Raji (cell line): Measurements from ENCODE around the gene TTLL8.

ENCODE experiments used
- POLR2A ChIP-seq: IDR thresholded peaks from 2 replicates; pipeline ENCODE4 v1.6.1; 2011; ENCODE audit warnings: low read depth, low read length, control low read depth; ENCODE audit not compliant: insufficient read depth

The TTLL8 gene

DNA sequence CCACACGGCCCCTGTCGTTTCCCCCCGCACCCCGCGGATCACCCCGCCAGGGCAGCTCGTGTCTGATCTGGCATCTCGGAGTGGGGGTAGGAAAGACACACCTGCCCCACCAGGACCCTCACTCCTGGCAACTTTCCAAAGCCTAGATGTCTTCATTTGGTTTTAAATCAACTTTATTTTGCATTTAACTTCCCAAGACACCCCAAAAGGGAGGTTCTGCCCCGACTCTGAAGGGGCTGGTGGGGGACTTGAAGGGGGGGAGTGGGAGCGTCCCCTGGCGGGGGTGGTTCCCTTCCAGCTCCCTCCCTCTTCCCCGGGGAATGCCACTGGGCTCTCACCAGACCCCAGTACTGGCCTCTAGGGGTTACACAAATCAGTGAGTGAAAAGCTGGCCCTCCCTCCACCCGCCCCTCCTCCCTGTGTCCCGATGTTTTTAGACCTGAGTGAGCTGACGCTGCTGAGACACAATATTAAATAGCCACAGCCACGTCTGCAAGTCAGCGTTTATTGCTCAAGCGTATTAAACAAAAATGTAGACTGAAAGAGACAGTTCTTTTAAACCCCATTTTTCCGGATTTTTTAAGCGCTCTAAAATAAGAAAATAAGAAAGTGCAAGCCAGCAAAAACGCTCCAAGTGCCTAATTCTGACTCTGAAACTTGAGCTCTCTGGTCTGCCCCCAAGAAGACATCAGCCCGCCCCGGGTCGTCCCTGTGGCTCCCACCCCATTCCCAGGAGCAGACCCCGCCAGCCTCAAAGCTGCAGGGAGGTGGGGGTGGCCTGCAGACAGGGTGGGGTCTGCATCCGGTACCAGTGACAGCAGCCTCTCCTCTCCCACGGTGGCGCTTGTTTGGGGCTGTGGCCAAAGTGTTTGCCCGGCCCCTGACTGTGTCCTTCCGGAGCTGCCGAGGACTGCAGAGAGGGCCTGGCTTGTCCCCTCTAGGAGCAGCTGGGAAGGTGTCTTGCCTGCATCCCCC is 1.1 kb upstream of the TTLL8 start:
- no peak for TF ChIP-seq POLR2A

DNA sequence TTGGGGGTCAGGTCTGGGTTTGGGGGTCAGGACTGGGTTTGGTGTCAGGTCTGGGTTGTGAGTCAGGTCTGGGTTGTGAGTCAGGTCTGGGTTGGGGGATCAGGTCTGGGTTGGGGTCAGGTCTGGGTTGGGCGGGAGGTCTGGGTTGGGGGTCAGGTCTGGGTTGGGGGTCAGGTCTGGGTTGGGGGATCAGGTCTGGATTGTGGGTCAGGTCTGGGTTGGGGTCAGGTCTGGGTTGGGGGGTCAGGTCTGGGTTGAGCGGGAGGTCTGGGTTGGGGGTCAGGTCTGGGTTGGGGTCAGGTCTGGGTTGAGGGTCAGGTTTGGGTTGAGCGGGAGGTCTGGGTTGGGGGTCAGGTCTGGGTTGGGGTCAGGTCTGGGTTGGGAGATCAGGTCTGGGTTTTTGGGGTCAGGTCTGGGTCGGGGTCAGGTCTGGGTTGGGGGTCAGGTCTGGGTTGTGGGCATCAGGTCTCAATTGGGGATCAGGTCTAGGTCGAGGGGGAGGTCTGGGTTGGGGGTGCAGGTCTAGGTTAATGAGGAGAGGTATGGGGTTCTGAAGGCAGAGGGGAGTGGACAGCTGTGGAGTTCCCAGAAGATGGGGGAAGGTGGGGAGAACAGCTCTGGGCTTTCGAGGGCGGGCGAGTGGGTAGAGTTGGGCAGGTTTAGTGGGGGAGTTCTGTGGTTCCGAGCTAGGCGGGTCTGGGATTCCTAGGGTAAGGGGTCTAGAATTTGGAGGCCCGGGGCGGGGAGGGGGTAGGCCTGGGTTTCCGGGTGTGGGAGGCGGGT is 629 bp downstream of the TTLL8 start:
- TF ChIP-seq POLR2A = no peak

DNA sequence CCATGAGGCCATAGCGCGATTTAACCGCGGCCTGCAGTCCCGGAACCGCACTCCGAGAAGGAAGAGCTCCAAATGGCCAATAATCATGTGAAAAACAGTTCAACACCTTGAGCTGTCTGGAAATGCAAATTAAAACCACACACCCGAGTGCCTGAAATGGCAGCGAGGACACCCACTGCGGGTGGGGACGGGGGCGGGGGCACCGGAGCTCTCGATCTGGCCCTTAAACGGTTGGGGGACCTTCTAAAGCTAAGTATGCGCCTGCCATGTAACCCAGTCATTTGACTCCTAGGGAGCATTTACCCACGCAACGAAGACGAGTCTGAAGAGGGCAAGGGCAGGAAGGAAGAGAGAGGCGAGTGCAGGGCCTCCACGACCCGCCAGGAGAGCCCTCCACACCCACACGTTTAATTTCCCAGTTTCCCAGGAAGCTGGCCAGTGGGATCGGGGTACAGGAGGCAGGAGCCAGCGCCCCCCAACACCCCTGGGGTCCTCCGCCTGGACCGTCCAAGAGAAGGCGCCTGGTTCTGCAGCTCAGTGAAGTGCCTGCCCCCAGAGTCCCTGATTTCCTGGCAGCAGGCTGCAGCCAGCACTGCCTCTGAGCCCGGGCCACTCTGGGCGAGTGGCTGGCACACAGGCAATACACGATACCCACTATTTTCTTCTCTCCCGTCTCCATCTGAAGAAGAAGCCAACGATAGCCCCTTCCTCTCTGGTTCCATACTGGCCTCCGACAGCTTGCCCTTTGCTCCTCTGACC is 1.7 kb downstream of the TTLL8 start:
- no peak for TF ChIP-seq POLR2A

DNA sequence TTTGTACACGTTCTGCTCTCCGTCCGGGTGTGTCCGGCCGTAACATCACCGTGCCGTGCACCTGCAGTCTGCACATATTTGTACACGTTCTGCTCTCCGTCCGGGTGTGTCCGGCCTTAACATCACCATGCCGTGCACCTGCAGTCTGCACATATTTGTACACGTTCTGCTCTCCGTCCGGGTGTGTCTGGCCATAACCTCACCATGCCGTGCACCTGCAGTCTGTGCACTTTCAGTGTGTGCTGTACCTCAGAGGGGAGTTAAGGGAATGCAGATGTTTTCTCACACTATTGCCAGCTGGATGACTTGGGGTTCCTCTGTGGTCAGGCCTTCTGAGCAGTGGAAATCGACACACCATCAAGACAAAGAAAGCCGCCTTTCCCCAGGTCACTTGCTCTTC is 4.2 kb downstream of the TTLL8 start:
- TF ChIP-seq POLR2A = no peak

DNA sequence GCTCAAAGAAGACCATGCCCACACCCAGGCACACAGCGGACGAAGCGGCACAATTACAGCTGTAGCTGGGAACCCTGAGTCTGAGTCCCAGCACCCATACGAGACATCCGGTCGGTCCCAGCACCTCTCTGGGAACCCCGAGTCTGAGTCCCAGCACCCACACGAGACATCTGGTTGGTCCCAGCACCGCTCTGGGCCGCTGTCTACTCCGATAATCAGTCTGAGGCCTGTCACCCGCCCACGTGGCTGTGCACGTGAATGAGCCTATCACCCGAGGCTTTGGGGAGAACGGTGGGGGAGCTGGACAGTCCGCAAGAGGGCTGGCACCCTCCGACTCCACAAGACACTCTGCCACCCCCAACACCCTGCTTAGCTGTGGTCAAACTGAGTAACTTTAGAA is 6.2 kb downstream of the TTLL8 start:
- no peak for TF ChIP-seq POLR2A

DNA sequence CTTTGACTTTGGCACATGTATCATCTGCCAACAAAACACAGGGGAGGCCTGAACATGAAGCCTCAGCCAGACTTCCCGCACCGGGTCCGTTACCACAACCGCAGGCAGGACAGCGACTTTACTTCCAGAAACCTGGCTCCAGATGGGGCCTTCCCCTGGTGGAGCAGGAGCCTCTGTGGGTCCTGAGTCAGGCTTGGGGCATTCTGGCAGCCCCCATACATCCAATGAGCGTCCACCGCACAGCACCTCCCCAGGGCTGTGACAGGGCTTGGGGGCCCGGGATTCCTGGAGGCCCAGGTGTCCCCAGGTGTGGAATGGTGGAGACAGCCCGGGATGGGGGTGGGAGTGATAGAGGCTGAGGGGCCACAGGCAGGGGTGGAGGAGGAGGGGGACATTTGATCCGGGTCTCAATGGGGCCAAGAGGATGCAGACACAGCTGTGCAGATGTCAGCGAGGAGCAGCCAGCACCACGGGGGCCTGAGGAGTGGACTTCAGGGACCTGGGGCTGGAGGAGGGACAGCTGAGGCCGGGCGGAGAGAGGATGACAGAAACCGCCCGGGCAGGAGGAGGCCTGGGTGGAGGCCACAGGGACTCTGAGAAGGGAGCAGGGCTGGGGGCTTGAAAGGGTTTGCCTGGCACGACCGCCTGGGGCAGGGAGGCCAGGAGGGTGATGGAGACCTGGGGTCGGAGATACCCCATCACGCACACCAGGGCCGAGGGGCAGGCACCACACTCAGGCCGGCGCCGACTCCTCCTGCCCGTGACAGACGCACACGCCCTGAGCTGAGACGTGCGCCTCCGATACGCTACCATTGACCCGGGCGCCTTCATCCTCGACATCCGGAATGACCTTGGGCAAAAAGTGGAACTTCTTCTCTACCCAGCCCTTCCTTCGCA is 8.6 kb downstream of the TTLL8 start:
- TF ChIP-seq POLR2A = no peak

DNA sequence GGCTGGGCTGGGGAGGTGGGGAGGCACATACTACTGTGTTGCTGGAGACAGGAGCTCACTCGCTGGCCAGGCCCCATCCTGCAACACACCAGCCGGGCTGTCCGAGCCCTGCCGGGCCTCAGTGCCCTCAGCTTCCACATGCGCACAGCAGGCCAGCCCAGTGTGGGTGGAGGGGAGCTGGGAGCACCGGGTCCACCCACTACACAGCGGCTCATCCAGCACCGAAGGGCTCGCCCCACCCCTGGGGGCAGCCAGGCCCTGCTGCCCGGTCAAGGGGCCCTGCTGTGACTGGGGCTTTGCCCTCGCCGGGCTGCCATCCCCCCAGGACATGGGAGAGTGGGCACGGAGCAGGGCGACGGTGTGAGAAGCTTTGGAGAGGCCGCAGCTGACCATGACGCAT is 9.3 kb downstream of the TTLL8 start:
- no peak for TF ChIP-seq POLR2A

DNA sequence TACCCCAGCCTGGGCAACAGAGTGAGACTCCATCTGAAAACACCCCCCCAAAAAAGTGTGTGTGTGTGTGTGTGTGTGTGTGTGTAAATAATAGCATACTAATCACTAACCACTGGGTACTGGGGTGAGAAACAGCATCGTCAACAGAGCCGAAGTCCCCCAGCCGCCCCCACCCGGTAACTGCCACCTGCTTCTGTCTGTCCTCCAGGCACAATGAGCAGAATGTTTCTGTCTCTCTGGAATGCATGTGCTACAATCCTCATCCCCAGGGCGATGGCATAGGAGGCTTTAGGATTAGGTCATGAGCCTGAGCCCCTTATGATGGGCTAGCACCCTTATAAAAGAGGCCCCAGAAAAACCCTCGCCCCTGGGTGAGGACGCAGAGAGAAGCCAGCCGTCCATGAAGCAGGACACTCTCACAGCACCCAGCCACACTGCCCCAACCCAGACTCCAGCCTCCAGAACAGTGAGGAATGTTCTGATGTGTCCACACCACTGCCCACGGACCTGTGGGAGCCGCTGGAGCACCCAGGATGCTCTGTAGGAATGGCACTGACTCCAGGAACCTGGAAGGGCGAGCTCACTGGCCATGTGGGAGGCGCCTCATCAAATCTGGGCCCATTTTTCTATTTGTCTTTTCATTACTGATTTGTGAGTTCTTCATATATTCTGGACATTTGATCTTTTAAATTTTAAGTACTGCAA is 9.9 kb downstream of the TTLL8 start:
- TF ChIP-seq POLR2A = no peak

DNA sequence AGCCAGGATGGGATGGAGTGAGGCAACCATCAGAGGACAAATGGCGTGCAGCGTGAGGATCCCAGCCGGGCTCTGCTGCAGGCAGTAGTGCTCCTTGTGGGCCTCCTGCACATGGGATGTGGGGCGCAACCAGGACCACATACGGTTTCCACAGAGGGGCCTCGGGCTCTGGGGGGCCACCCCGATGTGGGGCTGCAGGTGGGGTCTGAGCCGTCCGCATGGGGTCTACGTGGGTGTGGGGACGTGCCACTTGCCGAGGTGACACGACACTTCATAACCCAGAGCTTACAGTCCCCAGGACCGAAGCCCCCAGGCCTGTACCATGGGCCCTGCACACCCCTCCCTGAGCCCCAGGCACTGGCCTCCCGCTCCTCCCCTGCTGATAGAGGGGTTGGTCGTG is 10.8 kb downstream of the TTLL8 start:
- TF ChIP-seq POLR2A = no peak

DNA sequence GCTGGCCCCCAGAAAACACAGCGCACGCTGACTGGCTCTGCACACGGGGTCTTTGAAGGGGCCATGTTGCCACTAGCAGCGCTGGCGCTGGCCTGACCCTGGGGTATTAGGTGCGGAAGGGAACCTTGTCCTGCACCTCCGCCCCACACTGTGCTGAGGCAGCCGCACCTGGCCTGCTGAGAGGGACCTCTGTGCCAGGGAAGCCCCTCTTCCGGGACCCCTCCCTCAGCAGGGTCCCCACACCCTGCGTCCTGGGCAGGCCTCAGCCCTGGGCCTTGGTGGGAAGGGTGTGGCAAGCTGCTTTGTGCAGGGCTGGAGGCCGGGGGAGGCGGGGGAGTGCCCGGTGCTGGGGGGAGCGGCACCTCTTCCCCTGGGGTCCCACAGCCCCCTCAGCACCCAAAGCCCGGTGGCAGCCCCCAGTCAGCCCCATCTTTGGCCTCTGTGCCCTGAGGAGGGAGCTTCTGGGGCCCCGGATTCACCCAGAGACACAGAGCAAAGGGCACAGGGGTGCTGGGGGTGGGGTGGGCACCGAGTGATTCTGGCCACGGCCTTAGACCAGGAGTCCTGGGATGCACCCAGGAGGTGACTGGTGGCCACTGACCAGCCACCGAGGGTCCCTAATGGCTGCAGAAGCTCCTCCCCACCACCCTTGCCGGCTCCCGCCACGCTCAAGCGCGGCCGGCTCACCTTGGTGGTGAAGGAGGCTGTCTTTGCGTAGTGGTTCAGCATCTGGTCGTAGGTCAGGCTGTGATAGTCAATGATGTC is 11.4 kb downstream of the TTLL8 start:
- no peak for TF ChIP-seq POLR2A

DNA sequence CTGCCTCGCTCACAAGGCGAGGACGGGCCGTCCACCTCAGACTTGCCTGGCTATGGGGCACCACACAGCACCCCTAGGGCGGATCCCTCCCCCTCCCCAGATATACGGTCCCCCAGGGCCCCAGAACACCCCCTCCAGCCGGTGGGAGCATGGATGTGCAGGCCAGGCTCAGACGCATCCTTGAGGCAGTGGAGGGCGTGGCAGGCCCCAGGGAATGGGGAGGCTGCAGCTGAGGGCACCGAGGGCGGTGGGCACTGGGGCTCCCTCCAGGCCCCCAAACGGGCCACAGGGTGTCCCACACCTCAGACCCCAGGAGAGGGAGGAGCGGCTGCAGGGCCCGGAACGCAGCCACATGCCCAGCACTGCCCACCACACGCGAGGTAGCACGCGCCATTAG is 12.1 kb downstream of the TTLL8 start:
- TF ChIP-seq POLR2A = no peak

DNA sequence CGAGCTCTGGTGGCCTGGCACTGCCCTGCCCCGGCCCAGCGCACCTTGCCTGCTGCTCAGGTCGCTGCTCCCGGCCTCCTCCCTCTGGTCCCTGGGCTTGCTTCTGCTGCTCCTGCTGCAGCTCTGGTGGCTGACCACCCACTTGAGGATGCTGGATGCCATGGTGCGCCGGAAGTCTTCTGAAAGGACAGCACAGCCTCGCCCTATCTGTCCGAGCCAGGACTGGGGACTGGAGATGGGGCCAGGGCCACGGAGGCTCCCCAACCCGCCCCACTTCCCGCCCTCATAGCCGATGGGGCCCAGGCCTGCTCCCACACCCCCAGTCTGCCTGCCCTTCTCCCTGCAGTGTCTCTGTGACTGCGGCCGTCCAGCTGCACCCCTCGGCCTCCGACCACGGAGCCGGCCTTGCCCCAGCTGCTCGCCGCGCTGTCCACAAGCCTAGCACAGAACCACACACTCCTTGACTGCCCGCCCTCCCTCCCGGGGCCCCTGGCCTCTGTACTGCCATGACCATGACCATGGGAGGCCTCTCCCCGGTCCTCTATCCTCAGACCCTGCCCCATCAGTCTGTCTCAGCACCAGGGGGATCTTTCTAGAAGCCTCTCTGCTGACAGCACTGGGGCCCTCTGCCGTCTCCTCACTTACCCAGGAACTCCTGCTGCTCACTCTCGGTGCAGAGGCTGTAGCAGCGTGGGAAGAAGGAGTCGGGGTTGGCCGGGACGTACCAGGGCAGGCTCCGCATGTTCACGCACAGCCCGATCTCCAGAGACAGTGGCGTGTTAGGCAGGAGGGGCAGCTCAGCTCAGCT is 12.7 kb downstream of the TTLL8 start:
- TF ChIP-seq POLR2A = no peak
